Activated CD4-positive, alpha-beta T cell treated with anti-CD3 and anti-CD28 coated beads, Interleukin-2, Interleukin-4, amounts not matched to agents 100 ng/mL and 50 ng/mL, durations not matched to agents 16 hours and 8 hours (primary cell): ENCODE data around the gene ZNF511.
"Not testable (repeated sequence)": the region's sequence is repeated elsewhere in the genome, so short reads cannot be mapped to it uniquely, and the experiment has no call there.

ENCODE experiments used
- DNase-seq: peaks from one replicate; pipeline ENCODE4 v3.0.0-alpha.2; 2020; ENCODE audit warnings: low spot score

The ZNF511 gene, protein sequence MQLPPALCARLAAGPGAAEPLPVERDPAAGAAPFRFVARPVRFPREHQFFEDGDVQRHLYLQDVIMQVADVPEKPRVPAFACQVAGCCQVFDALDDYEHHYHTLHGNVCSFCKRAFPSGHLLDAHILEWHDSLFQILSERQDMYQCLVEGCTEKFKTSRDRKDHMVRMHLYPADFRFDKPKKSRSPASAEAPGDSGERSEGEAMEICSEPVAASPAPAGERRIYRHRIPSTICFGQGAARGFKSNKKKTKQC

DNA sequence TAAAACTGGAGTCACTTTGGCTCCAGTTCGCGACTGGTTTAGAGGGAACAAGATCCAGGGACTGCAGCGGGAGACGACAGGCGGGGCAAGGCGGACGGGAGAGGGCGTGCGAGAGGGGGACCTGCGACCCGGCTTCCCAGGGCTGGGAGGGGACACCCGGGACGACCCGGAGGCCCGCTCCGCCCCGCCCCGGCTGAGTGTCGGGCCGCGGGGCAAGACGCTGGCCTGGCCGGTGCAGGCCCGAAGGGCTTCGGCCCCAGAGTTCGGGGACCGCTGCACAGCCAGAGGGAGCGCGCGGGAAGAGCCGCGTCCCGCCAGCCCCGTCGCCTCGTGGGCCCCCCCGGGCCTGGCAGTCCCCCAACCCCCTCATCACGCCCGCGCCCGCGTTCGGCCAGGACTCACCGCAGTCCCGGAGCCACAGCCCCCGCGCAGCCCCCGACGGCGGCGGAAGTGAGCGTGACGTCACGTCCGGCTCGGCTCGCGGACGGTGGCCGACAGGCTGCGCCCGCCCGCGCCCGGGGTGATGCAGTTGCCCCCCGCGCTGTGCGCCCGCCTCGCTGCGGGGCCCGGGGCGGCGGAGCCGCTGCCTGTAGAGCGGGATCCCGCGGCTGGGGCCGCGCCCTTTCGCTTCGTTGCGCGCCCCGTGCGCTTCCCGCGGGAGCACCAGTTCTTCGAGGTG, at the start of gene ZNF511, which contains the start of gene TUBGCP2:
Gene ZNF511, plus strand, starts transcription at position 494 of the 679 bp plus-strand sequence. Its CDS starts 30 bp downstream, at position 524.
Gene TUBGCP2, minus strand, starts transcription at position 452 of the 679 bp plus-strand sequence. CDS start 5,931 bp downstream, outside the sequence.
- peak; percentile 83 for DNase-seq

DNA sequence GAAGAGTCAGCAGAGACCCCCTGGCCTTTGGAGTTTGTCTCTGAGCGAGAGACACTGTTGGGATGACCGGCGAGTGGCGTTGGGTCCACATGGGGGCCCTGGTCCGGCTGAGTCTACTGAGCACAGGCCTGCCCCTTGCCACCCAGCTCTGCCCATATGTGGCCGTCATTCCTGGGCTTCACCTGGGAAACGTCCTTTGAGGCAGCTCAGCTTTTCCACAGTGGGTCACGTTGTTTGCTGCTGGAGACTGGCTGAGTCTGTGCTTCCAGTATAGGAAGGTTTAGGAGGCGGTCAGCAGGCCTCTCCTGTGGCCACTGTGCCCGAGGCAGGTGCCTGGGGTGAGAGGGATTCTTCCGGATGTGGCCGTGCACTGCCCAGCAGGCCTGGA, 49.1 kb upstream of the ZNF511 start:
- no peak for DNase-seq

DNA sequence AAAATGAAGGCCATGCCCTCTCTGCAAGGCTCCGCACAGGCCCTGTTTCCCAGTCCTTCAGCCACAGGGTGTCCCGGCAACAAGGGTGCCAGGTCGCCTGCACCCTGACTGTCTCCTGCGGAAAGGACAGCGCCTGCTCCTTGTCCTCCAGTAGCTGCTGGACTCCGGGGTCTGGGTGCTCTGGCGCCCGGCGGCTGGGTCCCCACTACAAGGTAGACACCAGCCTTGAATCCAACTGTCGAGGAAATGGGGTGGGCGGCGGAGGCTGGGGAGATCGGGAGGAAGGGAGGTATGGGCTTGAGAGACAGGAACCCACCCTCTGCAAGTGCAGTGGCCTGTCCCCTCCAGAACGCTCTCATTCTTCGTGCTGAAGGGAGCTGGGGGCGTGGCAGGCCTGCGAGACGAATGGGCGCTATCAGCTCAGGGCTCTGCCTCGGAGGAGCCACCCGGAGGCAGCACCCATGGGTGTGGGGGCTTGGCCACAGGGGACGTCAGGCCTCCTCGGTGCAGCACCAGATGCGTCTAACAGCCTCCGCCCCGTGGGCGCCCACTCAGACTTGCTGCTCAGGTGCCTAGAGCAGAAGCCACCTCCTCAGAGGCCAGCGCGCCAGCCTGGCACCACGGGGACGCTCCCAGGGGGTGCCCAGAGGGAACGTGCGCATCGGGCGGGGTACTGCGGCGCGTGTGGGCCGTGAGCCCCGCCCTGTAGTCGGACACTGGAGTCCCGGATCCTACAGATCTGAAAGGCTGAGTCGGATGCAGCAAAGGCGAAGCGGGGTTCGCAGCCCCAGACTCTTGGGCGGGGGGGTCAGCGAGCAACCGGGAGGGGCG, 47.6 kb upstream of the ZNF511 start:
- peak; percentile 50 for DNase-seq

DNA sequence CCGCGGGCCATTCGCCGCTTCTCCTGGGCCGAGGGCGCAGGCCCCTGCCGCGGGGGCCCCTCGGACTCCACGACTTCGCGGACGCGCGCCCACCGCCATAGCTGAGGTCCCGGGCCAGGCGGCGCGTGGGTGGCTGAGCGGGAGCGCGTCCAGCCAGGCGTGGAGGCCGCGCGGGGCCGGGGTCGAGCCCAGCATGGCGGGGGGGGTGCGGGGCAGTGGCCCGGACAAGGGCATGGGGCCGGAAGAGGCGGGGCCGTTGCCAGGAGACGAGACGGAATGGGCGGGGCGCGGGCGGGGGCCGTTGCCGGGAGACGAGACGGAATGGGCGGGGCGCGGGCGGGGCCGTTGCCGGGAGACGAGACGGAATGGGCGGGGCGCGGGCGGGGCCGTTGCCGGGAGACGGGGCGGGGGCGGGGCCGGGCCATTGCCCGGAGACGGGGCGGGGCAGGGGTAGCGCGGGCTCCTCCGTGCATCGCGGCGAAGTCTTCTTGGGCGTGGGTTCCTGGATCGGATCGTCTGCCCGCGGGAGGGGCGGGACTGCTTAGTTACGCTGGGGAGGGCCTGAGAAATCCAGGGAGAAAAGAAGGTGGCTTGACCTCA, 46.9 kb upstream of the ZNF511 start:
- DNase-seq: peak; percentile 84

DNA sequence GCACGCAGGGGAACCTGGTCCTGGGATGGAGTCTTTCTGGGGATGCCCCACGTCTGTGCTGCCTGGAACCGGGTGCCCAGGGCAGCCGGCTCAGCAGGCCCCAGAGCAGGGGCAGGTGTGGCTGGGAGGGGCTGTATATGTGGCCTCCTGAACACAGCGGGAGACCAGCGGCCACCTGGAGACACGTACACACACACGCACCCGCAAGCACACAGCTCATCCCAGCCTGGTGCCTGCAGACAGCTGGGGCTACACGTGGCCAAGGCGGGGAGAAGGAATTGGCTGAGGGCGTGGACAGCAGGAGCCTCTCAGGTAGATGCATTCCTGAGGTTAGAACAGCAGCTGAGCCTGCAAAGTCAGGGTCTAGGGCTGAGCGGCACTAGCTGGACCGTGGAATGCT, 46.0 kb upstream of the ZNF511 start:
- DNase-seq: no peak

DNA sequence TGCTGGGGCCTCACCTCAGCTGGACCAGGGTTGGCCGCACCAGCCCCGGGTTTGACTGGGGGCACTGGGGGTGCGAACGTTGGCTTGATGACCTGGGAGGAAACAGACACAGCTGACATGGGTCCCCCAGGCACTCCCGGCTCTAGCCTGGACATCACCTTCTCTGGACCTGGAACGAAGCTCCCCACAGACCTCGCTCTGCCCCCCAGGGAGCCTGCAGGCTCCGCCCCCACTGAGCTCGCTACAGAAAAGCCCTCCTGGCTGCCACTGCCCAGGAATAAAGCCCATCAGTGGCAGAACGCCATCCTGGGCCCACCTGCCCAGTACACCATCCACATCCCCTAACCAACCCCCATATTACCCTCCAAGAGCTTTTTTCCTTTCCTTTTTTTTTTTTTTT, 45.0 kb upstream of the ZNF511 start:
- no peak for DNase-seq

DNA sequence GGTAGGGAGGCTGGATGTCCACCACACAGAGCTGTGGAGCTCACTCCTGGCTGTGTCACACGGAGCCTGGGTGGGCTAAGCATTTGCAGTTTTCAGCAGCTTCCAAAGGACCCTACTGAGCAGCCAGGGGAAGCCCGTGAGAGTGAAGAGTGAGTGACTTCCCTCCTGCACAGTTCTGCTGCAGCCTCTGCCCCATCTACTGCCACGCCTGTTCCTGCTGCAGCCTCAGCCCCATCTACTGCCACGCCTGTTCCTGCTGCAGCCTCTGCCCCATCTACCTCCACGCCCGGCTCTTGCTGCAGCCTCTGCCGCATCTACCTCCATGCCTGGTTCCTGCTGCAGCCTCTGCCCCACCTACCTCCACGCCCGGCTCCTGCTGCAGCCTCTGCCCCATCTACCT, 44.3 kb upstream of the ZNF511 start:
- DNase-seq: no peak

DNA sequence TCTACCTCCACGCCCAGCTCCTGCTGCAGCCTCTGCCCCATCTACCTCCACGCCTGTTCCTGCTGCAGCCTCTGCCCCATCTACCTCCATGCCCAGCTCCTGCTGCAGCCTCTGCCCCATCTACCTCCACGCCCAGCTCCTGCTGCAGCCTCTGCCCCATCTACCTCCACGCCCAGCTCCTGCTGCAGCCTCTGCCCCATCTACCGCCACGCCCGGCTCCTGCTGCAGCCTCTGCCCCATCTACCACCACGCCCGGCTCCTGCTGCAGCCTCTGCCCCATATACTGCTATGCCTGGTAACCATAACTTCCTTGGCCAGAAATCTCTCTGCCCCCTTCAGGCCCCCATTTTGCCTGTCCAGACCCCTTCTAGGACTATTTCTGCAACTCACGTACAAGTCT, 43.7 kb upstream of the ZNF511 start:
- DNase-seq: not testable (repeated sequence)

DNA sequence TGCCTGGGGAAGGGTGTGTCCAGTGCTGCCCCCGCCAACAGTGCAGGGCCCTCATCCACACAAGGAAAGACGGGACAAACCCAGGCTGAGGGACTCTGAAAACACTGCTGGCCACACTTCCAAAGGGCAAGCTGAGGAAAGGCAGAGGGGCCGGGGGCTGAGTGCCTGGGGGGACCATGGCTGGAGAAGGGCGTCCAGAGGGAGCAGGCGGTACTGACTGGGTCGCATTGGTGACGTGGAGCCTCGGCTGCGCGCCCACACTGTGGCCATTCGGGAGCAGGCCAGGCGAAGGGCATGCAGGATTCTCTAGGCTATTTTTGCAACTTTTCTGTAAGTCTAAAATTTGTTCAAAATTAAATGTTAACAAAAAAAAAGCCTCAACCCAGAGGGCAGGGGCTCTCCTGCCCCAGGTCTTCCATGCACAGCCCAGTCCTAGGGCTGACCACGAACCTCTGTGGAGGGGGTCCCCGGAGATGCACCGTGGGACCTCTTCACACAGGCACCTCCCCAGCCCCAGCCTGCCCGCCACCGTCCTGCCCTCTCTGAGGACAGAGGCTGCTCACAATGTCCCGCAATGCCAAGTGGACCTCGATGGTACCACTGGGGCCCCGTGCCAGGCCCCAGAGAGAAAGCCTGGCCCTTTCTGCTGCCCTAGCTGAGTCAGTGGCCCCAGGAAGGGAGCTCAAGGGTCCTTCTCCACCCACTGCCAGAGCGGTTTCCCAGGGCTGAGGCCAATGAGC, 42.5 kb upstream of the ZNF511 start:
- no peak for DNase-seq

DNA sequence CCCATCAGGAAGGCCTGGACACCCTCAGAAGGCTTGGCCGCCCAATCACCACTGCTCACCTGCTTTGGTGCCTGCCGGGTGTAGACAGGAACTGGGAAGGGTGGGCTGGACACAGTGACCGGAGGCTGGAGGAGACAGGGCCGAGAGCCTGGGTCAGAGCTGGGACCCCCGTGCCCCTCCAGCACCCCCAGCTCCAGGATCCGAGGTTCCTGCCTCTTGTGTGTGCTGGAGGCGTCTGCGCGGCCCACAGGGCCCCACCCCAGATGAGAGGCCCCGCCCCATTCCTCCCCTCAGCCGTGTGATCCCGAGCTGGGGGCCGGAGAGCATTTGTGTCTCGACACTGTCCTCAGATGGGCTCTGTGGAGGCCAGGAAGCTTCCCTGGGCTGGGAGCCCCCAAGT, 41.4 kb upstream of the ZNF511 start:
- no peak for DNase-seq

DNA sequence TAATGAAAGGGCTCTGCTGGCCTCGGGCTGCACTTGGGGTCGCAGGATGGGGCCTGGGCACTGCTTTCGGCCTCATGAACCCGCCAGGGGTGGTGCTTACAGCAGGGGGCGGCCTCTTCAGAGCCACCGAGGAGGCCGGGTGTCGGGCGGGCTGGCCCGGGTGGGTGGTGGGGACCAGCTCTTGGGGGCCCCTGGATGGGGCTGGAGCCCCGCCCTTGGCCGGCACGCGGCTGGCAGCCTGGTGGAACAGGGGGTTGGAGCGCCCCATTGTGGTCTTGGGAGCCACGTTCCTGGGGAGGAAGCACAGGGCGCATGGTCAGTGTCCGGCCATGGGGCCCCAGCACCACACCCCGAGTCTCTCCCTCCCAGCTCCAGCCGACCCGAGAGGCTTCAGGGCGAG, 40.9 kb upstream of the ZNF511 start:
- DNase-seq: no peak

DNA sequence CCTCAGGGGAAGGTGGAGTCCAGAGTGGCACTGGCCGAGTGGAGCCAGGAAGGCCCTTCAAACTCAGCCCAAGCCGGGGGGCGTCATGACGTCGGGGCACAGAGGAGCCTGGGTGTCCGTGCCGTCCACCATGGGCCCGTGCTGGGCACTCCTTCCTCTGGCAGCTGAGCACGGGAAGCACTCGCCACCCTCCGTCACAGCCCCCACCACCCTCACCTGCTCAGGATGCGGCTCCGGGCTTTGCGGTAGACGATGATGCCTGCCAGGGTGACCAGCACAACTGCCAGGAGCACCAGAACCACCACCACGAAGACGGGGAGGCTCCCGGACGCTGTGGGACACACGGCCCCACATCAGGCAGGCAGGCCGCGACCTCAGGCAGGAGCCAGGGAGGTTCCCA, 40.2 kb upstream of the ZNF511 start:
- no peak for DNase-seq

DNA sequence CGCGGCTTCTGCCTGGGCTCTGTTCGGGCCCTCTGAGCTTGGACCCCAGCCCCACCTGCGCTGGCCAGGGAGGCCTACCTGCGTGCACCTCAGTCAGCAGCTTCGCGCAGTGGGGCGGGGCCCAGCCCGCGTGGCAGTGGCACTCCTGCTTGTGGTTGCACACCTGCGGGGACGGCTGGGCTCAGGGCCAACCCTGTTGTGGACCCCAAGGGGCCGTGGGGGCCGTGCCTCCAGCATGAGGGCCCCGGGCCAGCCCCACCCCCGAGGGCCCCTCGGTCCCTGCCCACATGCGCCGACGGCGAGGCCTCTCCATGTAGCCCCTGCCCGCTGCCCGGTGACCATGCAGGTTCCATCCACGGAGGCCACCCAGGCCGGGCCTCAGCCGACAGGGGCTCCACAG, 39.3 kb upstream of the ZNF511 start:
- DNase-seq: no peak

DNA sequence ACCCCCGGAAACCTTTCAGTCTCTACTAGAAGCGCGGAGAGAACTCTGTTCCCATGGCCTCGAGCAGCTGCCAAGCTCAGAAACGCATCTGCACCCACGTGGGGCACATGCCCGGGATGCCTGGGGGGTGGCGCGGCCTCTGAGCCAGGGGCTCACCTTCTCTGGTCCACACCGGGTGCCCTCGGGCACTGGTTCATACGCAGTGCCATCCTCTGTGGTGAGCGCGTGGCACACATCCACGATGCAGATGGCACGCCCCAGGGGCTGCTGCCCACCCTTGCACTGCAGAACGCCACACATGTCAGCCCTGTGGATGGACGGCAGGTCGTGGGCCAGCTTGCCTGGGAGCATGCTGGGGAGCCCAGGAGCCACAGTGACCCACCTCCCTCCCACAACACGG, 38.5 kb upstream of the ZNF511 start:
- DNase-seq: no peak

DNA sequence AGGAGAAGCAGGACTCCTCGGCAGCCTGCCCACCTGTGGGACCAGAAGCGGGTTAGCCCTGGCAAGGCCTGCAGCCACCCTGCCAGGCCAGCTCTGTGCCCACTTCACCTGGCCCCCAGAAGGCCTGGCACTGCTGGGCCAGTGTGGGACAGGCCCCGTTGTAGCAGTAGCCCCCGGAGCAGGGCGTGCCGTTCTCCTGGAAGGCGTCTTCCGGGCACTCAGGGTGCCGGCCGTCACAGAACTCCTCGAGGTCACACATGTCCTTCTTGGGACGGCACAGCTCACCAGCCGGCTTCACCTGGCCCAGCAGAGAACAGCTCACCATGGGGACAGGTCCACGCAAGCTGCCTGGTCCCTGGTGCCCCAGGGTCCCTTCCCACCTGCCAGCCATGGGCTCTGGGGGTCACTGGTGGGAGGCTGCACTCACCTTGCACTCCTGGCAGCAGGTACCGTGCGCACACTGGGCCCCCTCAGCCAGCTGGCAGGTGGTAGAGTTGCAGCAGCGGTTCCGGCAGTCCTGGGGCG, 37.9 kb upstream of the ZNF511 start:
- no peak for DNase-seq

DNA sequence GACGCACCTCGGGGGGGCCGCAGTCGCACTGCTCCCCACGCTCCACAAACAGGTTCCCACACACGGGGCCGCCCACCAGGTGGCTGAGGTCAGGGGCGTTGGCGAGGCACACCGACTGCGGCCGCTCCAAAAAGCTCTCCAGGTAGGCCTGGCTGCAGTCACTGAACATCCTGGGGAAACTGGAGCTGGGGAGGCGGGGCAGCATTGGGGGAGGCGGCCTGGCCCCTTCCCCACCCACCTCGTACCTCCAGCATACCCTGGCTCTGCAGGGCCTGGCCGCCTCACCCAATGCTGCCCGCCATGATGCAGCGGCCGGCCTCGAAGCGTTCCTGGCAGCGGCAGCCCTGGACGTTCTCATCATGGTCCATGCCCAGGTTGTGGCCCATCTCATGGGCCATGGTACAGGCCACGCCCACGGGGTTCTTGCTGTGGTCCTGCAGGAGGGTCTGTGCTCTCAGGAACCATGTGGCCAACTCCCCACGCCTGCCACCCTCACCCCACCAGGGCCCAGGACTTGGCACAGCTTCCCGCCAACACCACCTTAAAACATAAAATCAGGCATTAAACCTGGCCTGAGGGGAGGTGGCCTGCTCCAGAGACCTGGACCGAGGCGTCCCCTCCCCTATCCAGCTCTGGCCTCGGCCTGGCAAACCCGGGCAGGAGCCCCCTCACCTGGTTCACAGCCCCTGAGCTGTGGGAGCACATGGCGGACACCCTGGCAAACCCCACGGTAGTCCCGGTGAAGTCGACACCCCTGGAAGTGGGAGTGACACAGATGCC, 37.0 kb upstream of the ZNF511 start:
- no peak for DNase-seq

DNA sequence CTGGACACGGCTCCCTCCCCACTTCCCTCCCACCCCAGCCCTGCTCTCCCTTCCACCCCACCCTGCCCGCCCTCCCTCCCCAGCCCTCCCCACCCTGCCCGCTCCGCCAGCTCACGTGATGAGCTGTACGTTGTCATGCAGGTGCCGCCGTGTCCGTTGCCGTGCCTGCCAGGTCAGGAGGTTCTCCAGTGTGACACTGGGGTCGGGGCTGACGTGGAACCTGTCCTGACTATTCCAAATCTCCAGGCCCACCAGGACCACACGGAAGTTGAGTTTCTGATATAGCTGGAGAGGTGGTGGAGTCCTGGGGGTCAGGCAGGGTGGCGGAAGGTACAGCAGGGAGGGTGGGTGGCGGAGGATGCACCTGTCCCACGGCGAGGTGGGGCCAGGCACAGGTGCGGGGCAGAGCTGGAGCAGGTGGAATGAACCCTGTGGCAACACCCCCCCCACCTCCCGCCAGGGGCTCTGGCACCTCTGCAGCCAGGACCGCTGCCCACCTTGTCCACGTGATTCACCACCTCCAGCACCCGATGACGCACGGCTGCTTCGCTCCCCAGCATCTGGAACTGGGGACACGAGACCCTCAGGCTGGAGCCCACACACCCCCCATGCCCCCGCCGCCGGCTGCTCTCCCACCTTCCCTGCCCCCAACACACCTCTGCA, 36.3 kb upstream of the ZNF511 start:
- DNase-seq: no peak

DNA sequence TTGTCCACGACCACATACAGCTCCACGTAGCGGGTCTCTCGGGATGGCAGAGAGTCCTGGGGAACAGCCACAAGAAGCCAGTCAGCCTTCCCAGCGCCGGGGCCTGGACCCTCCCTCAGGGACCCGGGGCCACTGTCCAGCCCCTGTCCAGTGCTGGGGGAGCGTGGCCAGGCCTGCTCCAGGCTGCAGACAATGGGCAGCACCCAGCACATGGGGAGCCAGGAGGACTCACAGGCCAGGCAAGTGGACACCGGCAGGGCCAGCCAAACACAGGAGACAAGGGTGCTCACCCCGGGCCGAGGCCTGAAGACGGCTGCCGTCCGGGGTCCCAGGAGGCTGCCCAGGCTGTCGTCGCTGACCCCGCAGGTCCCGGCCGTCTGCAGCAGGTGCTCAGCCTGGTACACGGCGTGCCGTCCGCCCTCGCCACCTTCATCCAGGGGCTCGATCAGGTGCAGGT, 35.7 kb upstream of the ZNF511 start:
- no peak for DNase-seq

DNA sequence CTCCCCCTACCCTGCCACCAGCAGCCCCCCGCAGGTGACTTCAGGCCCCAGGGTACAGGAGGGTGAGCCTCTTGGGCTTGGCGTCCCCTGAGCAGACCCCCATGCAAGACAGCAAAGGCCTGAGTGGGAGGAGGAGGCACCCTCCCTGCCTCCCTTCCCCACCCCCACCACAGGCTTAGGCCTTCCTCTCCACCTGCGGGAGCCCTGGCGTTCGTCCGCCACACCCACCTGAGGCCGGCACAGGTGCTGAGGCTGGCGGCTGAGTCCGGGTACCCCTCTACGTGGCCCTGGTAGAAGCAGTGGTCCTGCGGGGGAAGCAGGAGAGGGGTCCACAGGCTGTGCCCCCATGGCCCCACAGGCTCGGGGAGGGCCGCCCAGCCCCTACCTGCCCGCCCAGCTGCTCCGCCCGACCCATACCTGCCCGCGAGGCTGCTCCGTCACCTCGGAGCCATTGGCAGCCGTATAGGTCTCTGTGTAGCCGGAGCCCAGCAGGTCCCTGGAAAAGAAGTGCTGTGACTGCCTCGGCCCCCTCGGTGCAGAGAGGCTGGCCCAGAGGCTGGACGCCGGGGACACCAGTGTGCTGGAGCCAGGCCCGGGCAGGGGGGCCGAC, 35.1 kb upstream of the ZNF511 start:
- no peak for DNase-seq
